Left ventricle myocardium inferior (tissue), 1 donor: Measurements from ENCODE around the gene ECE1. TPM values are rescaled to one million over a fixed set of nuclear protein-coding genes. Genes with fewer than 3 reads are reported as not detected.
A peak's percentile ranks its signal among the peaks of the same experiment; 100 is the strongest.
"Not testable (repeated sequence)": the region's sequence is repeated elsewhere in the genome, so short reads cannot be mapped to it uniquely, and the experiment has no call there.

Source experiments
- DNase-seq: peaks from one replicate; pipeline ENCODE4 v3.0.0-alpha.2; 2020
- H3K27ac ChIP-seq: fragments of 200-600 bp; replicated peaks from 2 replicates; pipeline ENCODE4 v1.8.0; 2021
- H3K27me3 ChIP-seq: fragments of 200-600 bp; 2 replicates; pipeline ENCODE4 v1.8.0; 2021; ENCODE audit warnings: low read depth
- H3K36me3 ChIP-seq: fragments of 200-600 bp; 2 replicates; pipeline ENCODE4 v1.8.0; 2021
- H3K4me1 ChIP-seq: fragments of 200-600 bp; 2 replicates; pipeline ENCODE4 v1.8.0; 2021
- H3K4me3 ChIP-seq: fragments of 200-600 bp; 2 replicates; pipeline ENCODE4 v1.8.0; 2021; ENCODE audit warnings: mild to moderate bottlenecking, moderate library complexity
- H3K9me3 ChIP-seq: fragments of 200-600 bp; replicated peaks from 2 replicates; pipeline ENCODE4 v1.8.0; 2021
- CTCF ChIP-seq: fragments of 200-600 bp; IDR thresholded peaks from 2 replicates; pipeline ENCODE4 v1.8.0; 2021; ENCODE audit warnings: antibody characterized with exemption, mild to moderate bottlenecking, borderline replicate concordance
- intact Hi-C: fragments of 100-400 bp; cut with micrococcal nuclease; formaldehyde crosslinking; loops from one replicate; pipeline ENCODE4 v1.11.0; 2022
- total RNA-seq: library from RNA; stranded (reverse); fragmentation: NEBNext Ultra II Directional; extraction: Animal tissue kit (Norgen Biotek cat#: 25700); gene quantifications from one replicate; pipeline ENCODE4 v1.2.1, GENCODE V29; 2021
- donor health status: DM: no; HTN: yes; CAD: no; lungs with severe emphysema.

Gene ECE1
- total RNA-seq, 1 donor from 2014 or later, result 54.7 TPM

GRCh38 chr1:21185221-21185731, 105.0 kb downstream of the ECE1 start:
- Histone ChIP-seq H3K9me3 (no peaks in the 10 kb centered on the region), H3K4me1 (peaks cover 4% of the 10 kb centered on the region), H3K36me3 (no peaks in the 10 kb centered on the region), H3K4me3 (no peak overlapping the region), H3K27me3 (no peaks in the 10 kb centered on the region), H3K27ac (no peak overlapping the region)
- intact Hi-C loops, result no loop called here
- DNase-seq, result no peak
- no peak for TF ChIP-seq CTCF

- intact Hi-C loops, result no loop called here
- no peak for TF ChIP-seq CTCF
- H3K27me3 ChIP-seq, result no peaks in the 10 kb centered on the region
Measured at GRCh38 chr1:21184276-21184675, 106.0 kb downstream of the ECE1 start.

GRCh38 chr1:21182181-21182731, 108.0 kb downstream of the ECE1 start:
- Histone ChIP-seq H3K4me1 (peaks cover 3% of the 10 kb centered on the region), H3K27ac (no peak overlapping the region), H3K27me3 (no peaks in the 10 kb centered on the region), H3K9me3 (no peaks in the 10 kb centered on the region), H3K36me3 (no peaks in the 10 kb centered on the region), H3K4me3 (no peak overlapping the region)
- intact Hi-C loops, result no loop called here
- no peak for TF ChIP-seq CTCF
- no peak for DNase-seq

More at GRCh38 chr1:21184276-21184675, 106.0 kb downstream of the ECE1 start:
- Histone ChIP-seq H3K36me3 (no peaks in the 10 kb centered on the region), H3K4me1 (no peaks in the 10 kb centered on the region), H3K4me3 (no peak overlapping the region), H3K9me3 (no peaks in the 10 kb centered on the region), H3K27ac (no peak overlapping the region)
- DNase-seq, result no peak

- H3K4me1 ChIP-seq, result peaks cover 29% of the 10 kb centered on the region
- DNase-seq, H3K36me3 ChIP-seq, intact Hi-C loops, H3K27ac ChIP-seq, H3K27me3 ChIP-seq, H3K4me3 ChIP-seq, H3K9me3 ChIP-seq: not testable (repeated sequence)
Measured at GRCh38 chr1:21178271-21178670, 112.0 kb downstream of the ECE1 start.

GRCh38 chr1:21176586-21177555, 113.4 kb downstream of the ECE1 start, which contains the start of gene EIF4G3:
Gene EIF4G3, minus strand, starts transcription at chr1:21176897. Its CDS starts 174,155 bp downstream, at chr1:21002742.
- Histone ChIP-seq H3K4me1 (peaks cover 35% of the 10 kb centered on the region), H3K27ac (peak within 1 kb of the TSS; percentile 95), H3K9me3 (no peaks in the 10 kb centered on the region), H3K27me3 (no peaks in the 10 kb centered on the region), H3K36me3 (no peaks in the 10 kb centered on the region), H3K4me3 (peak within 1 kb of the TSS; percentile 94)
- peak; percentile 98 for DNase-seq
- intact Hi-C loops, result no loop called here
- TF ChIP-seq CTCF, result no peak
